H1 (cell line): Measurements from ENCODE around the gene JMJD1C. TPM values are rescaled to one million over a fixed set of nuclear protein-coding genes. Genes with fewer than 3 reads are reported as not detected.

Source experiments
- BCL11A ChIP-seq, 2 experiments: IDR thresholded peaks; one replicate each; pipeline ENCODE4 v1.6.1; 2011; ENCODE audit warnings: low read depth in 2 of 2, low read length in 2 of 2, mild to moderate bottlenecking in 2 of 2
- BRCA1 ChIP-seq: IDR thresholded peaks from 2 replicates; pipeline ENCODE4 v1.6.1; 2012; ENCODE audit warnings: low read depth, low read length, improper control_type of control experiment
- CBX8 ChIP-seq: fragments of 300-800, 300-1000 bp; sonication (generic); IDR thresholded peaks from 2 replicates; pipeline ENCODE4 v1.7.1; 2016; ENCODE audit warnings: low read depth, low read length, borderline replicate concordance
- CHD2 ChIP-seq: IDR thresholded peaks from 2 replicates; pipeline ENCODE4 v1.6.1; 2012; ENCODE audit warnings: low read length, improper control_type of control experiment
- CREB1 ChIP-seq: IDR thresholded peaks from 2 replicates; pipeline ENCODE4 v1.6.1; 2012; ENCODE audit warnings: inconsistent platforms
- CTBP2 ChIP-seq: IDR thresholded peaks from 2 replicates; pipeline ENCODE4 v1.7.0; 2011; ENCODE audit warnings: borderline replicate concordance, mild to moderate bottlenecking, moderate library complexity, mixed read lengths, low read length; ENCODE audit not compliant: insufficient read depth, insufficient read length
- E2F6 ChIP-seq: IDR thresholded peaks from 2 replicates; pipeline ENCODE4 v1.6.1; 2012; ENCODE audit warnings: inconsistent platforms
- EP300 ChIP-seq, 2 experiments: IDR thresholded peaks; 1 replicate in 1 of 2; 2 replicates in 1 of 2; pipeline ENCODE4 v1.6.1; 2011 to 2012; ENCODE audit warnings: low read depth in 2 of 2, low read length in 2 of 2, mild to moderate bottlenecking in 2 of 2, borderline replicate concordance in 1 of 2, inconsistent platforms in 1 of 2, moderate library complexity in 1 of 2
- FOSL1 ChIP-seq: IDR thresholded peaks from 2 replicates; pipeline ENCODE4 v1.6.1; 2011; ENCODE audit warnings: mild to moderate bottlenecking, low read depth, low read length, moderate library complexity; ENCODE audit not compliant: insufficient read depth
- HDAC6 ChIP-seq: IDR thresholded peaks from one replicate; pipeline ENCODE4 v1.7.1; 2012; ENCODE audit warnings: low read depth, mild to moderate bottlenecking, inconsistent platforms, low read length, moderate library complexity
- JUN ChIP-seq: IDR thresholded peaks from 2 replicates; pipeline ENCODE4 v1.6.1; 2011; ENCODE audit warnings: low read depth, mild to moderate bottlenecking, improper control_type of control experiment, low read length
- KDM1A ChIP-seq: fragments of 200-600, 300-600 bp; sonication (generic); IDR thresholded peaks from 2 replicates; pipeline ENCODE4 v1.7.1; 2016; ENCODE audit warnings: mild to moderate bottlenecking, low read length, borderline replicate concordance
- PHF8 ChIP-seq: fragments of 200-600 bp; sonication (generic); conservative IDR thresholded peaks from 2 replicates; pipeline ENCODE4 v1.7.1; 2012; ENCODE audit warnings: low read depth, mild to moderate bottlenecking, inconsistent platforms, low read length, moderate library complexity
- POLR2A ChIP-seq, 2 experiments: IDR thresholded peaks; 1 replicate in 1 of 2; 2 replicates in 1 of 2; pipeline ENCODE4 v1.6.1; 2011; ENCODE audit warnings: low read depth in 2 of 2, low read length in 2 of 2, mild to moderate bottlenecking in 2 of 2; ENCODE audit errors: control extremely low read depth in 1 of 2
- POLR2AphosphoS5 ChIP-seq: IDR thresholded peaks from 2 replicates; pipeline ENCODE4 v1.6.1; 2011; ENCODE audit warnings: low read depth, low read length
- RFX5 ChIP-seq: IDR thresholded peaks from 2 replicates; pipeline ENCODE4 v1.6.1; 2011; ENCODE audit warnings: low read depth, low read length, improper control_type of control experiment, borderline replicate concordance
- RNF2 ChIP-seq: fragments of 200-900, 300-1000 bp; sonication (generic); IDR thresholded peaks from 2 replicates; pipeline ENCODE4 v1.7.1; 2016; ENCODE audit warnings: borderline replicate concordance, low read depth, mild to moderate bottlenecking, antibody characterized with exemption, low read length; ENCODE audit not compliant: poor library complexity, severe bottlenecking; ENCODE audit errors: missing control alignments
- SIN3A ChIP-seq, 2 experiments: IDR thresholded peaks in 1 of 2; conservative IDR thresholded peaks in 1 of 2; 2 replicates each; pipeline ENCODE4 v1.6.1; 2011 to 2012; ENCODE audit warnings: low read length in 2 of 2, improper control_type of control experiment in 1 of 2, low read depth in 1 of 2, mild to moderate bottlenecking in 1 of 2
- SP1 ChIP-seq: IDR thresholded peaks from 2 replicates; pipeline ENCODE4 v1.6.1; 2011; ENCODE audit warnings: low read depth, low read length
- SP4 ChIP-seq: IDR thresholded peaks from 2 replicates; pipeline ENCODE4 v1.6.1; 2012; ENCODE audit warnings: low read length, inconsistent platforms
- TAF7 ChIP-seq: optimal IDR thresholded peaks from 2 replicates; pipeline ENCODE3; 2011; ENCODE audit warnings: low read depth, mild to moderate bottlenecking, inconsistent platforms, low read length, moderate library complexity, borderline replicate concordance
- YY1 ChIP-seq: IDR thresholded peaks from 2 replicates; pipeline ENCODE4 v1.6.1; 2011; ENCODE audit warnings: low read depth, mild to moderate bottlenecking, low read length
- ZNF274 ChIP-seq: IDR thresholded peaks from 2 replicates; pipeline ENCODE4 v1.7.0; 2012; ENCODE audit warnings: low read length, borderline replicate concordance; ENCODE audit errors: extremely low read depth
- polyA plus RNA-seq, 7 experiments: library from polyadenylated mRNA; depleted of rRNA in 3 of 7; stranded (reverse) in 5 of 7; unstranded in 2 of 7; fragments of >200 nt in 5 of 7; fragments of 200-250 nt in 2 of 7; gene quantifications; 1 replicate in 5 of 7; 2 replicates in 1 of 7; 4 replicates in 1 of 7; pipeline versions ENCODE4 v1.2.1 to v1.2.3, GENCODE V29; 2011 to 2013; ENCODE audit warnings: missing spikeins in 2 of 7, mixed read lengths in 2 of 7
- total RNA-seq: library from RNA; stranded (reverse); fragmentation: NEBNext Ultra II Directional; extraction: Animal tissue kit (Norgen Biotek cat#: 25700); gene quantifications from 2 replicates; pipeline ENCODE4 v1.2.1, GENCODE V29; 2021
- TF ChIP-seq, protein P1 (sequence below): IDR thresholded peaks from 2 replicates; pipeline ENCODE4 v1.6.1; 2011; ENCODE audit warnings: low read length, improper control_type of control experiment

The JMJD1C gene
- total and polyA plus RNA-seq, 2 of the 8 experiments (the other 6 are each of a cell fraction or from before 2014, with no cell fraction given): 54.5 to 210 TPM

DNA sequence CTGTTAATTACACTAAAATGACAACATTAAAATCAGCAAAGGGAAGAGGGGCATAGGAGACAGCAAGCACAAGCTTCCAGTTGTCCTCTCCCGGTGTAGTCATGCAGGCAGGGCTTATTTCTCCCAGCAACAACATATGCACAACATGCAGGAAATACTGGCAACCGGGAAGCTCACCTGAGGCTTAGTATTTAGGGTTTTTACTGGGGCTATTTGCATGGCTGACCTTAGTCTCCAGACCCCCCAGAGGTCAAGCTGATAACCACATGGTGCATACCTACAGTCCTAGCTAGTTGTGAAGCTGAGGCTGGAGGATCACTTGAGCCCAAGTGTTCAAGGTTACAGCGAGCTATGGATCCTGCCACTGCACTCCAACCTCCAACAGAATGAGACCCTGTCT, 12.8 kb upstream of the JMJD1C start (continued):
- TF ChIP-seq HDAC6 (no peak), RFX5 (no peak), FOSL1 (no peak), SP4 (no peak), TAF7 (no peak), YY1 (0 out of 2 replicates have a peak, but pooled peaks have one; percentile 11), SP1 (no peak), SIN3A (conservative IDR thresholded peaks at IDR 0.05 in 1 of 2, IDR thresholded peaks at IDR 0.05 in 1 of 2; ENCODE audit: low read depth in 1 of 2, low read length in 2 of 2) (no peak), PHF8 (no peak), RNF2 (no peak), CHD2 (no peak), CREB1 (no peak), BCL11A (IDR thresholded peaks at IDR 0.05; ENCODE audit: low read depth in 2 of 2, low read length in 2 of 2) (no peak), CBX8 (no peak), POLR2A (IDR thresholded peaks at IDR 0.05; ENCODE audit: control extremely low read depth in 1 of 2, low read depth in 2 of 2, low read length in 2 of 2) (no peak), E2F6 (no peak), BRCA1 (no peak), EP300 (IDR thresholded peaks at IDR 0.05; ENCODE audit: borderline replicate concordance in 1 of 2, low read depth in 2 of 2, low read length in 2 of 2) (no peak), JUN (no peak), KDM1A (no peak), CTBP2 (no peak), ZNF274 (no peak), POLR2AphosphoS5 (no peak)
- TF ChIP-seq, protein P1, sequence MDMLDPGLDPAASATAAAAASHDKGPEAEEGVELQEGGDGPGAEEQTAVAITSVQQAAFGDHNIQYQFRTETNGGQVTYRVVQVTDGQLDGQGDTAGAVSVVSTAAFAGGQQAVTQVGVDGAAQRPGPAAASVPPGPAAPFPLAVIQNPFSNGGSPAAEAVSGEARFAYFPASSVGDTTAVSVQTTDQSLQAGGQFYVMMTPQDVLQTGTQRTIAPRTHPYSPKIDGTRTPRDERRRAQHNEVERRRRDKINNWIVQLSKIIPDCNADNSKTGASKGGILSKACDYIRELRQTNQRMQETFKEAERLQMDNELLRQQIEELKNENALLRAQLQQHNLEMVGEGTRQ: no peak
